HG03354 (cell line): Measurements from ENCODE around the gene PEX16.

ENCODE experiments used
- ATAC-seq: cut with Tn5 transposase; IDR thresholded peaks from one replicate; pipeline ENCODE4 v1.9.1; 2021; ENCODE audit warnings: mild to moderate bottlenecking; ENCODE audit not compliant: unreplicated experiment, poor library complexity, severe bottlenecking

The PEX16 gene

GRCh38 chr11:45881708-45882368 is 35.8 kb downstream of the PEX16 start:
- ATAC-seq, result no peak

GRCh38 chr11:45880772-45881570 is 36.7 kb downstream of the PEX16 start:
- no peak for ATAC-seq

GRCh38 chr11:45879803-45880686 is 37.6 kb downstream of the PEX16 start:
- no peak for ATAC-seq

GRCh38 chr11:45877845-45878244 is 39.8 kb downstream of the PEX16 start:
- ATAC-seq, result no peak

GRCh38 chr11:45877221-45877620 is 40.5 kb downstream of the PEX16 start:
- no peak for ATAC-seq

- no peak for ATAC-seq
Measured at GRCh38 chr11:45876401-45876800, 41.3 kb downstream of the PEX16 start.

GRCh38 chr11:45872651-45873356 is 44.9 kb downstream of the PEX16 start:
- ATAC-seq, result no peak

- ATAC-seq, result no peak
Measured at GRCh38 chr11:45871638-45872037, 46.0 kb downstream of the PEX16 start.

GRCh38 chr11:45870706-45871105 is 47.0 kb downstream of the PEX16 start:
- no peak for ATAC-seq

GRCh38 chr11:45869551-45869950 is 48.1 kb downstream of the PEX16 start:
- no peak for ATAC-seq

- ATAC-seq, result no peak
Measured at GRCh38 chr11:45864041-45864440, 53.6 kb downstream of the PEX16 start.

- ATAC-seq, result no peak
Measured at GRCh38 chr11:45860764-45861510, 56.7 kb downstream of the PEX16 start.

- no peak for ATAC-seq
Measured at GRCh38 chr11:45860348-45860747, 57.3 kb downstream of the PEX16 start.
